GM12878 (cell line): ENCODE data around the gene SUGP1. TPM values are rescaled to one million over a fixed set of nuclear protein-coding genes. Genes with fewer than 3 reads are reported as not detected.

Experiments
- CBX3 ChIP-seq: fragments of 200-600 bp; sonication (generic); IDR thresholded peaks from 2 replicates; pipeline ENCODE4 v1.6.1; 2016; ENCODE audit warnings: low read depth, borderline replicate concordance
- GABPA ChIP-seq: IDR thresholded peaks from 2 replicates; pipeline ENCODE4 v1.6.1; 2014; ENCODE audit warnings: antibody characterized with exemption, low read depth, mild to moderate bottlenecking, inconsistent platforms
- HDAC2 ChIP-seq: fragments of 200-600 bp; sonication (generic); IDR thresholded peaks from 2 replicates; pipeline ENCODE4 v1.6.1; 2017
- MLLT1 ChIP-seq: fragments of 450-650 bp; IDR thresholded peaks from 2 replicates; pipeline ENCODE4 v1.6.1; 2016; ENCODE audit warnings: mild to moderate bottlenecking
- MTA3 ChIP-seq: IDR thresholded peaks from 2 replicates; pipeline ENCODE4 v1.6.1; 2012; ENCODE audit warnings: low read length, inconsistent platforms, borderline replicate concordance
- MYB ChIP-seq: fragments of 150-350 bp; IDR thresholded peaks from 2 replicates; pipeline ENCODE4 v1.6.1; 2014; ENCODE audit warnings: mild to moderate bottlenecking, low read depth, low read length, borderline replicate concordance
- NBN ChIP-seq: fragments of 450-650 bp; IDR thresholded peaks from 2 replicates; pipeline ENCODE4 v1.6.1; 2016
- NFYA ChIP-seq: IDR thresholded peaks from 2 replicates; pipeline ENCODE4 v1.6.1; 2011; ENCODE audit warnings: low read depth, mild to moderate bottlenecking, low read length, improper control_type of control experiment, borderline replicate concordance
- NR2F1 ChIP-seq: fragments of 450-650 bp; conservative IDR thresholded peaks from 2 replicates; pipeline ENCODE4 v1.6.1; 2017; ENCODE audit warnings: mild to moderate bottlenecking
- RBBP5 ChIP-seq: fragments of 200-600 bp; sonication (generic); conservative IDR thresholded peaks from 2 replicates; pipeline ENCODE4 v1.6.1; 2016
- STAT1 ChIP-seq: fragments of 450-650 bp; conservative IDR thresholded peaks from 2 replicates; pipeline ENCODE4 v1.6.1; 2014; ENCODE audit warnings: antibody characterized with exemption, mild to moderate bottlenecking
- SUZ12 ChIP-seq: fragments of 200-600 bp; sonication (generic); IDR thresholded peaks from one replicate; pipeline ENCODE4 v1.6.1; 2018; ENCODE audit warnings: antibody characterized with exemption, mild to moderate bottlenecking; ENCODE audit not compliant: unreplicated experiment
- YY1 ChIP-seq: IDR thresholded peaks from 2 replicates; pipeline ENCODE4 v1.6.1; 2011; ENCODE audit warnings: low read depth, mild to moderate bottlenecking, low read length
- ZNF592 ChIP-seq: fragments of 450-650 bp; IDR thresholded peaks from 2 replicates; pipeline ENCODE4 v1.6.1; 2017; ENCODE audit warnings: mild to moderate bottlenecking, moderate library complexity
- polyA plus RNA-seq, 11 experiments: library from polyadenylated mRNA; depleted of rRNA in 4 of 11; unstranded in 6 of 11; stranded (reverse) in 5 of 11; fragments of >200 nt; fragmentation: Nextera tagmentation in 4 of 11; fragmentation: Illumina TruSeq in 1 of 11; extraction: Ambion mirVana in 4 of 11; extraction: Trizol in 1 of 11; gene quantifications; 1 replicate in 1 of 11; 2 replicates in 10 of 11; pipeline versions ENCODE4 v1.2.1 to v1.2.3, GENCODE V29; 2011 to 2016; ENCODE audit warnings: inconsistent platforms in 2 of 11, missing spikeins in 2 of 11, low read depth in 1 of 11
- total RNA-seq, 4 experiments: library from RNA; depleted of rRNA in 3 of 4; stranded (reverse); fragments of >200 nt in 3 of 4; fragmentation: Illumina TruSeq in 1 of 4; extraction: Trizol in 1 of 4; gene quantifications; 2 replicates each; pipeline versions ENCODE4 v1.2.1 to v1.2.3, GENCODE V29; 2013 to 2021
- TF ChIP-seq, protein P1 (sequence below): fragments of 450-650 bp; conservative IDR thresholded peaks from 2 replicates; pipeline ENCODE4 v1.6.1; 2017; ENCODE audit warnings: mild to moderate bottlenecking, moderate library complexity
- TF ChIP-seq, protein P2 (sequence below): fragments of 450-650 bp; formaldehyde crosslinking; IDR thresholded peaks from 2 replicates; pipeline ENCODE4 v1.4.0; 2020; ENCODE audit warnings: mild to moderate bottlenecking, moderate library complexity

SUGP1 gene
- total and polyA plus RNA-seq, 10 of the 15 experiments (the other 5 are each of a cell fraction or from before 2014, with no cell fraction given), result 1.6 to 70.2 (median 38.4) TPM

DNA sequence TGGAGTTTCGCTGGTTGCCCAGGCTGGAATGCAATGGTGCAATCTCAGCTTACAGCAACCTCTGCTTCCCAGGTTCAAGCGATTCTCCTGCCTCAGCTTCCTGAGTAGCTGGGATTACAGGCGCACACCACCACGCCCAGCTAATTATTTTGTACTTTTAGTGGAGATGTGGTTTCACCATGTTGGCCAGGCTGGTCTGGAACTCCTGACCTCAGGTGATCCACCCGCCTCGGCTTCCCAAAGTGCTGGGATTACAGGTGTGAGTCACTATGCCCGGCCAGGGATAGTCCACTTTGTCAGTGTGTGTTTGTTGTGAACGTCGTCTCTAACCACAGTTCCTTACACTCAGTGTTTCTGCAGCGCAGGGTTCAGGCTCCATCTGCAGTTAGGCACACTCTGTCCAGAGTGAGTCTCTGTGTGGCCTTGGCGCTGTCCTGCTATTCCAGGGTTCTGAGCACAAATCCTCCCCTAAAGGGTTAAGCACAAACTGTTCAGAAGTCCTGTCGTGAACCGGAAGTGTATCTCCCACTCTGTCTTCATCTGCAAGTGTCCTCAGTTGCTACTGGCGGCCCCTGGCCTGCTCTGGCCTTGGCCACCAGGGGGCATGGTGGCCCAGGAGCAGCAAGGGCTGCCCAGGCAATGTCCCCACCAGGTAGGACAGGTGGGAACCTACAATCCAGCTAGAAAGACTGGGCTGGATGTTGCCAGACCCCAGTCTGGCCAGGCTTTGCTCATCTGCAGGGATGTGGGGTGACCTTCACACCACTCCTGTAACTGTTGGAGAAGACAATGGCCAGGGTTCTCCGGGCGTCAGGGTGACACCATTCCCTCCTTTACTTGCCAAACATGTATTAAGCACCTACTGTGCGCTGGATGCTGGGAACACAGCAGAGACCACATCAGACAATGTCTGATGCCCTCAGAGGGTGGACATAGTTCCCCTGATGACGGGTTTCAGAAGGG is 46.4 kb upstream of the SUGP1 start (continued):
- TF ChIP-seq ZNF592 (peak; percentile 86), NR2F1 (no peak), MYB (no peak), RBBP5 (no peak), SUZ12 (no peak), STAT1 (0 out of 2 replicates have a peak, but pooled peaks have one; percentile 43), GABPA (peak; percentile 72), NBN (peak; percentile 83; the same call in 1 of the 2 replicates), HDAC2 (no peak), MLLT1 (peak; percentile 44; the same call in 1 of the 2 replicates), MTA3 (no peak), CBX3 (no peak), NFYA (no peak), YY1 (peak; percentile 80)
- TF ChIP-seq, protein P1, sequence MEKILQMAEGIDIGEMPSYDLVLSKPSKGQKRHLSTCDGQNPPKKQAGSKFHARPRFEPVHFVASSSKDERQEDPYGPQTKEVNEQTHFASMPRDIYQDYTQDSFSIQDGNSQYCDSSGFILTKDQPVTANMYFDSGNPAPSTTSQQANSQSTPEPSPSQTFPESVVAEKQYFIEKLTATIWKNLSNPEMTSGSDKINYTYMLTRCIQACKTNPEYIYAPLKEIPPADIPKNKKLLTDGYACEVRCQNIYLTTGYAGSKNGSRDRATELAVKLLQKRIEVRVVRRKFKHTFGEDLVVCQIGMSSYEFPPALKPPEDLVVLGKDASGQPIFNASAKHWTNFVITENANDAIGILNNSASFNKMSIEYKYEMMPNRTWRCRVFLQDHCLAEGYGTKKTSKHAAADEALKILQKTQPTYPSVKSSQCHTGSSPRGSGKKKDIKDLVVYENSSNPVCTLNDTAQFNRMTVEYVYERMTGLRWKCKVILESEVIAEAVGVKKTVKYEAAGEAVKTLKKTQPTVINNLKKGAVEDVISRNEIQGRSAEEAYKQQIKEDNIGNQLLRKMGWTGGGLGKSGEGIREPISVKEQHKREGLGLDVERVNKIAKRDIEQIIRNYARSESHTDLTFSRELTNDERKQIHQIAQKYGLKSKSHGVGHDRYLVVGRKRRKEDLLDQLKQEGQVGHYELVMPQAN, result no peak
- TF ChIP-seq, protein P2, sequence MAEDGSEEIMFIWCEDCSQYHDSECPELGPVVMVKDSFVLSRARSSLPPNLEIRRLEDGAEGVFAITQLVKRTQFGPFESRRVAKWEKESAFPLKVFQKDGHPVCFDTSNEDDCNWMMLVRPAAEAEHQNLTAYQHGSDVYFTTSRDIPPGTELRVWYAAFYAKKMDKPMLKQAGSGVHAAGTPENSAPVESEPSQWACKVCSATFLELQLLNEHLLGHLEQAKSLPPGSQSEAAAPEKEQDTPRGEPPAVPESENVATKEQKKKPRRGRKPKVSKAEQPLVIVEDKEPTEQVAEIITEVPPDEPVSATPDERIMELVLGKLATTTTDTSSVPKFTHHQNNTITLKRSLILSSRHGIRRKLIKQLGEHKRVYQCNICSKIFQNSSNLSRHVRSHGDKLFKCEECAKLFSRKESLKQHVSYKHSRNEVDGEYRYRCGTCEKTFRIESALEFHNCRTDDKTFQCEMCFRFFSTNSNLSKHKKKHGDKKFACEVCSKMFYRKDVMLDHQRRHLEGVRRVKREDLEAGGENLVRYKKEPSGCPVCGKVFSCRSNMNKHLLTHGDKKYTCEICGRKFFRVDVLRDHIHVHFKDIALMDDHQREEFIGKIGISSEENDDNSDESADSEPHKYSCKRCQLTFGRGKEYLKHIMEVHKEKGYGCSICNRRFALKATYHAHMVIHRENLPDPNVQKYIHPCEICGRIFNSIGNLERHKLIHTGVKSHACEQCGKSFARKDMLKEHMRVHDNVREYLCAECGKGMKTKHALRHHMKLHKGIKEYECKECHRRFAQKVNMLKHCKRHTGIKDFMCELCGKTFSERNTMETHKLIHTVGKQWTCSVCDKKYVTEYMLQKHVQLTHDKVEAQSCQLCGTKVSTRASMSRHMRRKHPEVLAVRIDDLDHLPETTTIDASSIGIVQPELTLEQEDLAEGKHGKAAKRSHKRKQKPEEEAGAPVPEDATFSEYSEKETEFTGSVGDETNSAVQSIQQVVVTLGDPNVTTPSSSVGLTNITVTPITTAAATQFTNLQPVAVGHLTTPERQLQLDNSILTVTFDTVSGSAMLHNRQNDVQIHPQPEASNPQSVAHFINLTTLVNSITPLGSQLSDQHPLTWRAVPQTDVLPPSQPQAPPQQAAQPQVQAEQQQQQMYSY (CRISPR knock-in tag), result no peak
